ENCODE results near the gene EIPR1.

Gene EIPR1

GRCh38 chr2:3176071-3176868 lies 201.3 kb downstream of the EIPR1 start:
- H3K4me3 ChIP-seq (ENCODE audit: low read depth, low read length) = no peak overlapping the region
- TF ChIP-seq, protein P1, sequence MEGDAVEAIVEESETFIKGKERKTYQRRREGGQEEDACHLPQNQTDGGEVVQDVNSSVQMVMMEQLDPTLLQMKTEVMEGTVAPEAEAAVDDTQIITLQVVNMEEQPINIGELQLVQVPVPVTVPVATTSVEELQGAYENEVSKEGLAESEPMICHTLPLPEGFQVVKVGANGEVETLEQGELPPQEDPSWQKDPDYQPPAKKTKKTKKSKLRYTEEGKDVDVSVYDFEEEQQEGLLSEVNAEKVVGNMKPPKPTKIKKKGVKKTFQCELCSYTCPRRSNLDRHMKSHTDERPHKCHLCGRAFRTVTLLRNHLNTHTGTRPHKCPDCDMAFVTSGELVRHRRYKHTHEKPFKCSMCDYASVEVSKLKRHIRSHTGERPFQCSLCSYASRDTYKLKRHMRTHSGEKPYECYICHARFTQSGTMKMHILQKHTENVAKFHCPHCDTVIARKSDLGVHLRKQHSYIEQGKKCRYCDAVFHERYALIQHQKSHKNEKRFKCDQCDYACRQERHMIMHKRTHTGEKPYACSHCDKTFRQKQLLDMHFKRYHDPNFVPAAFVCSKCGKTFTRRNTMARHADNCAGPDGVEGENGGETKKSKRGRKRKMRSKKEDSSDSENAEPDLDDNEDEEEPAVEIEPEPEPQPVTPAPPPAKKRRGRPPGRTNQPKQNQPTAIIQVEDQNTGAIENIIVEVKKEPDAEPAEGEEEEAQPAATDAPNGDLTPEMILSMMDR (IDR thresholded peaks at IDR 0.05; ENCODE audit: borderline replicate concordance, insufficient read depth, low read depth, low read length) = no peak

DNA sequence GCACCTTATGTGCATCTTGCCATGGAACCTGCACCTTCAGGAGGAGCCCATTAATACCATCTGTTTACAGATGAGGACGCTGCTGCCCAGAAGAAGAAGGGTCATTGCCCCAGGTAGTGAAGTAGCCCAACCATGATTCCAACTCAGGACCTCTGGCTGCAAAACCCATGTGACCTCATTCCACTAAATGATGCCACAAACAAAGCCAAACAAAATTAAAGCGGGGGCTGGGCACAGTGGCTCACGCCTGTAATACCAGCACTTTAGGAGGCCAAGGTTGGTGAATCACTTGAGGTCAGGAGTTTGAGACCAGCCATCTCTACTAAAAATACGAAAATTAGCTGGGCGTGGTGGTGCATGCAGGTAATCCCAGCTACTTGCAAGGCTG lies 202.1 kb downstream of the EIPR1 start:
- TF ChIP-seq, protein P1 (IDR thresholded peaks at IDR 0.05; ENCODE audit: borderline replicate concordance, insufficient read depth, low read depth, low read length) = no peak
- H3K4me3 ChIP-seq (ENCODE audit: low read depth, low read length) = no peak overlapping the region

DNA sequence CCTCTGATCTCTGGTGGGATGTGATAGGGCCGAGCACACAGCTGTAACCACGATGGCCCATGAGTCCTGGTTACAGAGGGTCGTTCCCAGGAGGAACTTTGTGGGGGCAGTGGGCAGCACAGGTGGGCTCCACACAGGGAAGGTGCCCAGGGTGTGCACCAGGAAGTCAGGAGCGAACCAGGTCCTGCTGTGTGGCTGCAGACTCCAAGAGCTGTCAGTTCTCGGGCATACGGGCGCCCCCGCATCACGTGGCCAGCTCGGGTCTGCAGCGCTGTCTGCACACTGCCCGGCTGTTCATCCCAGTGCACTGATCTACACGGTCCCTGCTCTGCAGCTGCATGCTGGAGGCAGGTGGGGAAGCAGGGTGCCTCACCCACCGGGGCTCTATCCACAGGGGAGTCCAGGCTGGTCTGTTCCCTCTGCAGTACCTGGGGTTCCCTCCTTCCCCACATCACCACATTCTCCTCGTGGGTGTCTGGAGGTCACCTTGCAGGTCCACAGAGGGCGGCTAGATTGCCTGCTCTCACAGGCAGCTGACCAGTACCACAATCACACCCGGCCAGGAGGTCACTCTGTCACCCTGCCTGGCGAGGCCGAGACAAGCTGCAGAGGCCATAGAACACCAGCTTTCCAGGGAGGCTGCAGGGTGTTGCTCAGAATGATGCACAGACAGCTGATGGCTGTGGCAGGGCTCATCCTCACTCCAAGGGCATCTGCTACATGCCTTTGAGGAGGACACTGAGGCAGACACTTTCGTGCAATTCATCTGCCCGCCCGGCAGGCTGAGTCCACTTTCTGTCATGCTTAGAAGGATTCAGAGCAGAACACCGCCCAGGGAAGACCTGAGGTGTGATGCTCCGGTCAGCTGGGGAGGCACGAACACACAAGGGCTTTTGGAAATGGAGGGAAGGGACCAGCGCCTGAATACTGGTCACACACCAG lies 202.7 kb downstream of the EIPR1 start:
- no peak overlapping the region for H3K4me3 ChIP-seq (ENCODE audit: low read depth, low read length)
- TF ChIP-seq, protein P1 (IDR thresholded peaks at IDR 0.05; ENCODE audit: borderline replicate concordance, insufficient read depth, low read depth, low read length) = no peak

- H3K4me3 ChIP-seq (ENCODE audit: low read depth, low read length) = no peak overlapping the region
- TF ChIP-seq, protein P1 (IDR thresholded peaks at IDR 0.05; ENCODE audit: borderline replicate concordance, insufficient read depth, low read depth, low read length) = no peak
These were observed 204.6 kb downstream of the EIPR1 start for GRCh38 chr2:3173031-3173430.

DNA sequence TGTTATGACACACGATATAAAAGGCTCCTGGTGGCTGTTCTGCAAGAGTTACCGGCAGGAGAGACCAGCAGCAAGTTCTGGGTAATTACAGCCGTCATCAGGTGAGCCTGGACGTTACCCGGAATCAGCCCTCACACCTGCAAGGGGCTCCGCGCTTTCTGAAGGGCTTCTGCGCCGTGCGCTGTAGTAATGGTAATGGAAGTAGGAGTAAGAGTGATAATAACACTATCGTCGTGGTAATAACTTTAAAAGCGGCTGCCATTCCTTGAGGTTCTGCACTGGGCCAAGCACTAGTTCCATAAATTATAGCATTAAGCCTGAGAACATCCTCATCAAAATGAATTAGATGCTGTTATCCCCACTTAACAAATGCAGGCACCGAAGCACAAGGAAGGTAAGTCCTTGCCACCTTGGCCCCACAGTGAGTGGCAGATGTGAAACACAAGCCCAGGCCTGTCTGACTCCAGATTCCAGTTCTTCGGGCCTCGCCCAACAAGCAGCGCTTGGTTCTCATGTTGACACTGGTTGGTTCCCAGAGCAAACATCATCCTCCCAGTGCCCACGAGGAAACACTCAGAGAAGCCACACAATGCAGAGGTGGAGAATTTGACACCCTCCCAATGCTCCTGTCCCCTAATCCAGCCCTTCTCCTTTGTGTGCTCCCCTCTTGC lies 205.2 kb downstream of the EIPR1 start:
- H3K4me3 ChIP-seq (ENCODE audit: low read depth, low read length) = no peak overlapping the region
- TF ChIP-seq, protein P1 (IDR thresholded peaks at IDR 0.05; ENCODE audit: borderline replicate concordance, insufficient read depth, low read depth, low read length) = no peak

DNA sequence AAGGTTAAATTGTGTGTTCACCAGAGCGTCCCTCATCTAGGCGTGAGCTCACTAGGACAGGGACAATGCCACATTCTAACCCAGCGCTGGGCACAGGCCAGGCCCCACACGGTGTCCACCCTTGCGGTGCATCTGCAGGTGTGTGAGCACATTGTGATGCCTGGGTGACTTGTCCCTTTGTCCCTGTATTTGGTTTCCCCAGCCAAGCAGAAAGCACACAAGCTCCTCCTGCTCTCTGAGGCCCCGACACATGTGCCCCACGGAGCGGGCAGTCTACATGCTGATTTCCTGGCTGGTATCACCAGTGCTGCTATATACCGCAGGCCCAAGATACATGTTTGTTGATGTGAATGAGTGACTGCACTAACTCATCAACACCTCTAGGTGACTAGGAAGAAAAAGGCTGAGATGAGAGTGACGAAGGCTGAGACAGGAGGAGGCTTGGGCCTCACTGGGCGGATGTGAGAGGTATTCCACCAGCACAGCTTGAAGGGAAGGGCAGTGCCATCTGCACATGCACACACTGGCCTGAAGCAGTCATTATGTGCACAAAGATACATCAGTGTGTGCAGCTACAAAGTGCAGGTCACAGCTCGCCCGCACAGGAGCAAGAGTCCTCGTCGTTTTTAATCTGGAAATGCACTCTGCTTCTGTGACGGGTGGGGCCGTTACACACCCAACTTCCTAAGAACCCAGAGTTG lies 205.9 kb downstream of the EIPR1 start:
- TF ChIP-seq, protein P1 (IDR thresholded peaks at IDR 0.05; ENCODE audit: borderline replicate concordance, insufficient read depth, low read depth, low read length) = no peak
- no peak overlapping the region for H3K4me3 ChIP-seq (ENCODE audit: low read depth, low read length)
